Activated naive CD8-positive, alpha-beta T cell treated with anti-CD3 and anti-CD28 coated beads for 36 hours (primary cell): ENCODE data around the gene BCL2L12. TPM values are rescaled to one million over a fixed set of nuclear protein-coding genes. Genes with fewer than 3 reads are reported as not detected.
"Not testable (repeated sequence)": the region's sequence is repeated elsewhere in the genome, so short reads cannot be mapped to it uniquely, and the experiment has no call there.

ENCODE experiments used
- DNase-seq: peaks from one replicate; pipeline ENCODE4 v3.0.0; 2021
- H3K27ac Mint-ChIP-seq: one replicate; pipeline ENCODE4 v1.8.0; 2022; ENCODE audit warnings: mild to moderate bottlenecking, moderate library complexity, mixed read lengths
- H3K27me3 Mint-ChIP-seq: one replicate; pipeline ENCODE4 v1.8.0; 2022; ENCODE audit warnings: mild to moderate bottlenecking, mixed read lengths
- H3K36me3 Mint-ChIP-seq: one replicate; pipeline ENCODE4 v1.8.0; 2021; ENCODE audit warnings: mild to moderate bottlenecking, mixed read lengths
- H3K4me1 Mint-ChIP-seq: one replicate; pipeline ENCODE4 v1.8.0; 2021; ENCODE audit warnings: mixed read lengths
- H3K4me3 Mint-ChIP-seq: one replicate; pipeline ENCODE4 v1.8.0; 2022; ENCODE audit warnings: mild to moderate bottlenecking, moderate library complexity, mixed read lengths
- H3K9me3 Mint-ChIP-seq: one replicate; pipeline ENCODE4 v1.8.0; 2022; ENCODE audit warnings: mixed read lengths
- total RNA-seq, 2 experiments: library from RNA; stranded (reverse); gene quantifications; one replicate each; pipeline ENCODE4 v1.2.3, GENCODE V29; 2021

BCL2L12 gene, protein sequence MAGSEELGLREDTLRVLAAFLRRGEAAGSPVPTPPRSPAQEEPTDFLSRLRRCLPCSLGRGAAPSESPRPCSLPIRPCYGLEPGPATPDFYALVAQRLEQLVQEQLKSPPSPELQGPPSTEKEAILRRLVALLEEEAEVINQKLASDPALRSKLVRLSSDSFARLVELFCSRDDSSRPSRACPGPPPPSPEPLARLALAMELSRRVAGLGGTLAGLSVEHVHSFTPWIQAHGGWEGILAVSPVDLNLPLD
- 10 to 100 TPM; 74.1 to 81.9 TPM for total RNA-seq

- Mint-ChIP-seq H3K27me3 (no peaks in the 10 kb centered on the region), H3K36me3 (peaks cover 10% of the 10 kb centered on the region), H3K4me1 (peaks cover 27% of the 10 kb centered on the region), H3K4me3 (peak within 1 kb of the TSS; percentile 95), H3K27ac (peak within 1 kb of the TSS; percentile 92), H3K9me3 (no peaks in the 10 kb centered on the region)
- peak; percentile 98 for DNase-seq
These were observed at the start of gene BCL2L12, which contains the start of gene IRF3 for GRCh38 chr19:49665351-49666119. BCL2L12 (plus strand) TSS chr19:49665933; CDS start chr19:49666693, 760 bp downstream. IRF3 (minus strand) TSS chr19:49665857; CDS start chr19:49664838, 1,019 bp downstream.

DNA sequence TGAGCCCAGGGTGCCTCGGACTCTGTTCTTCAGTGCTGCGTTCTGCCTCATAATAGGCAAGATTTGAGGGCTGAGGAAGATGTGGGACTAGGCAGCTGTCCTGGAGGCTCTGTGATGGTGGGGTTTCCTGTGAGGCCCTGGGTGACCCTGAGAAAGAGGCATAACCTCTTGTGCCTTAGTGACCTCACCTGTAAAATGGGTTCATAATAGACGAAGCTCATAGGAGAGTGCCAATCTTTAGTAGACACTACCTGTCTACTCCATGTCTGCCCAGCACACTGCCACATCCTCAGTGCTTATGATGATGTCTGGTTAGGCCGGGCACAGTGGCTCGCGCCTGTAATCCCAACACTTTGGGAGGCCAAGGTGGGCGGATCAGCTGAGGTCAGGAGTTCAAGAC, 49.2 kb upstream of the BCL2L12 start:
- Mint-ChIP-seq H3K36me3 (peaks cover 25% of the 10 kb centered on the region), H3K4me3 (no peak overlapping the region), H3K27ac (no peak overlapping the region), H3K27me3 (no peaks in the 10 kb centered on the region), H3K9me3 (no peaks in the 10 kb centered on the region), H3K4me1 (peaks cover 16% of the 10 kb centered on the region)
- no peak for DNase-seq

DNA sequence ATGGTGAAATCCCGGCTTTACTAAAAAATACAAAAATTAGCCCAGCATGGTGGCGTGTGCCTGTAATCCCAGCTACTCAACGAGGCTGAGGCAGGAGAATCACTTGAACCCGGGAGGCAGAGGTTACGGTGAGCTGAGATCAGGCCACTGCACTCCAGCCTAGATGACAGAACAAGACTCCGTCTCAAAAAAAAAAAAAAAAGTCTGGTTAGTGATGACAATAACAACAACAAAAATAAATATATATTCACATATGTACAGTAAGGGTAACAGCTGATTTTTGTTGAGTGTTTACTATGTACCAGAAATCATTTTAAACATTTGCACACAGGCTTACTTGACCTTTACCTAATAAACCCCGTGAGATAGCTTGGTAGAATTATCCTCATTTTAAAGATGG, 48.8 kb upstream of the BCL2L12 start:
- Mint-ChIP-seq H3K4me1 (peaks cover 16% of the 10 kb centered on the region), H3K4me3 (no peak overlapping the region), H3K27me3 (no peaks in the 10 kb centered on the region)

DNA sequence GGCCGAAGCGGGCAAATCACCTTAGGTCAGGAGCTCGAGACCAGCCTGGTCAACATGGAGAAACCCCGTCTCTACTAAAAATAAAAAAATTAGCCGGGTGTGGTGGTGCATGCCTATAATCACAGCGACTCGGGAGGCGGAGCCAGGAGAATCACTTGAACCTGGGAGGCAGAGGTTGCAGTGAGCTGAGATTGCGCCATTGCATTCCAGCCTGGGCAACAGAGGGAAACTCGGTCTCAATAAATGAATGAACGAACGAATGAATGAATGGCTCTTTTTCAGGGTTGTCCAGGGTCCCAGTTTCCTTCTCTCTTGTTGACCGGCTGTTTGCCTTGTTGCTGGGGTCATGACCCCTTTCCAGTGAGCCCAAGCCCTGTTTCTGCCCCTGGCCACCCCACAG, 47.9 kb upstream of the BCL2L12 start:
- not testable (repeated sequence) for H3K27me3 Mint-ChIP-seq
- peaks cover 25% of the 10 kb centered on the region for H3K36me3 Mint-ChIP-seq

More for the DNA sequence above, 48.8 kb upstream of the BCL2L12 start:
- no peaks in the 10 kb centered on the region for H3K9me3 Mint-ChIP-seq
- peaks cover 25% of the 10 kb centered on the region for H3K36me3 Mint-ChIP-seq
- H3K27ac Mint-ChIP-seq, result no peak overlapping the region
- DNase-seq, result no peak

GRCh38 chr19:49624967-49625910, 40.5 kb upstream of the BCL2L12 start:
- DNase-seq, result no peak
- H3K36me3 Mint-ChIP-seq, result peaks cover 12% of the 10 kb centered on the region
- no peaks in the 10 kb centered on the region for H3K27me3 Mint-ChIP-seq
- no peak overlapping the region for H3K27ac Mint-ChIP-seq
- H3K4me3 Mint-ChIP-seq, result no peak overlapping the region
- no peaks in the 10 kb centered on the region for H3K9me3 Mint-ChIP-seq
- H3K4me1 Mint-ChIP-seq, result no peaks in the 10 kb centered on the region

More for the DNA sequence above, 47.9 kb upstream of the BCL2L12 start:
- Mint-ChIP-seq H3K27ac (peak overlapping the region; percentile 36), H3K4me1 (peaks cover 12% of the 10 kb centered on the region)
- not testable (repeated sequence) for DNase-seq, H3K4me3 Mint-ChIP-seq, H3K9me3 Mint-ChIP-seq

- Mint-ChIP-seq H3K27me3 (no peaks in the 10 kb centered on the region), H3K27ac (no peak overlapping the region), H3K4me1 (no peaks in the 10 kb centered on the region), H3K4me3 (no peak overlapping the region), H3K9me3 (no peaks in the 10 kb centered on the region), H3K36me3 (peaks cover 12% of the 10 kb centered on the region)
- no peak for DNase-seq
These were observed 39.5 kb upstream of the BCL2L12 start for GRCh38 chr19:49626226-49626625.

- Mint-ChIP-seq H3K9me3 (no peaks in the 10 kb centered on the region), H3K4me3 (no peak overlapping the region), H3K4me1 (no peaks in the 10 kb centered on the region), H3K36me3 (peaks cover 6% of the 10 kb centered on the region), H3K27ac (peak overlapping the region; percentile 28), H3K27me3 (no peaks in the 10 kb centered on the region)
- no peak for DNase-seq
These were observed 36.1 kb upstream of the BCL2L12 start for GRCh38 chr19:49629659-49630058.

DNA sequence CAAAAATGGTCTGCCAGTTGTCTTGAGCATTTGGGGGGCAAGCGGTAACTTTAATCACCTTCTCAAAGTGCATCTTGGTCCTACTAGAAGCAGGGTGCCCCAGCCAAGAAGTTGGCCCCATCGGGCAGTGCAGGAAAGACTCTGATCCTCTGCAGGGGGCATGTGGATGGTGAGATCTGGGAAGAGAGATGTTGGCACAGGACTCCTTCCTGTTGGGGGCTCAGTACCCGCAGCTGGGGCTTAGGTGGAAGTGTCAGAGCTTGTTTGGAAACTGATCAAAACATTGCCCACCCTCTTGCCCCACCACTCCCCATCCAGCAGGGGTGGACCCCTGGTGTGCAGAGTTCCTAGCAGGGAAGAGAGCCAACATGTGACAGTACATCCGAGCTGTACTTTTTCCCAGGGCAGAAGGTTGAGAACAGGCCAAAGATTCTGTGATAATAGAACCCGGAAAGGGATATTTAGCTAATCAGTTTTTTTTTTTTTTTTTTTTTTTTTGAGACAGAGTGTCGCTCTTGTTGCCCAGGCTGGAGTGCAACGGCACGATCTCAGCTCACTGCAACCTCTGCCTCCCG, 34.6 kb upstream of the BCL2L12 start:
- Mint-ChIP-seq H3K27me3 (no peaks in the 10 kb centered on the region), H3K4me1 (no peaks in the 10 kb centered on the region), H3K4me3 (no peak overlapping the region), H3K36me3 (peaks cover 6% of the 10 kb centered on the region), H3K9me3 (no peaks in the 10 kb centered on the region), H3K27ac (no peak overlapping the region)
- no peak for DNase-seq

GRCh38 chr19:49631610-49632192, 34.0 kb upstream of the BCL2L12 start:
- H3K27me3 Mint-ChIP-seq, result no peaks in the 10 kb centered on the region
- no peaks in the 10 kb centered on the region for H3K9me3 Mint-ChIP-seq
- H3K4me1 Mint-ChIP-seq, result no peaks in the 10 kb centered on the region
- H3K4me3 Mint-ChIP-seq, result no peak overlapping the region
- H3K36me3 Mint-ChIP-seq, result peaks cover 6% of the 10 kb centered on the region
- DNase-seq, result no peak
- H3K27ac Mint-ChIP-seq, result peak overlapping the region; percentile 16

DNA sequence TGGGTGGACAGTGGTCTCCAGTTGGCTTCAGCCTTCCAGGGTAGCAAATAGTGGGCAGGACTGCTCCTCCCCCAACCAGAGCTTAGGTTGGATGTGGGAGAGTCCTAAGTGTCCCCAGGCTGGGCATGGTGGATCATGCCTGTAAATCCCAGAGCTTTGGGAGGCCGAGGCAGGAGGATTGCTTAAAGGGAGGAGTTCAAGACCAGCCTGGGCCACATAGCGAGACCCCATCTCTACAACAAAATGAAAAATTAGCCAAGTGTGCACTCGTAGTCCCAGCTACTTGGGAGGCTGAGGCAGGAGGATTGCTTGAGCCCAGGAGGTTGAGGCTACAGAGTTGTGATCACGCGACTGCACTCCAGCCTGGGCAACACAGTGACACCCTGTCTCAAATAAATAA, 33.2 kb upstream of the BCL2L12 start:
- Mint-ChIP-seq H3K27me3 (no peaks in the 10 kb centered on the region), H3K36me3 (peaks cover 3% of the 10 kb centered on the region), H3K9me3 (no peaks in the 10 kb centered on the region), H3K27ac (no peak overlapping the region), H3K4me3 (no peak overlapping the region), H3K4me1 (peaks cover 1% of the 10 kb centered on the region)
- no peak for DNase-seq

GRCh38 chr19:49633273-49633672, 32.5 kb upstream of the BCL2L12 start:
- H3K4me1 Mint-ChIP-seq, H3K4me3 Mint-ChIP-seq, H3K27me3 Mint-ChIP-seq, H3K9me3 Mint-ChIP-seq, H3K27ac Mint-ChIP-seq, DNase-seq, H3K36me3 Mint-ChIP-seq: not testable (repeated sequence)

DNA sequence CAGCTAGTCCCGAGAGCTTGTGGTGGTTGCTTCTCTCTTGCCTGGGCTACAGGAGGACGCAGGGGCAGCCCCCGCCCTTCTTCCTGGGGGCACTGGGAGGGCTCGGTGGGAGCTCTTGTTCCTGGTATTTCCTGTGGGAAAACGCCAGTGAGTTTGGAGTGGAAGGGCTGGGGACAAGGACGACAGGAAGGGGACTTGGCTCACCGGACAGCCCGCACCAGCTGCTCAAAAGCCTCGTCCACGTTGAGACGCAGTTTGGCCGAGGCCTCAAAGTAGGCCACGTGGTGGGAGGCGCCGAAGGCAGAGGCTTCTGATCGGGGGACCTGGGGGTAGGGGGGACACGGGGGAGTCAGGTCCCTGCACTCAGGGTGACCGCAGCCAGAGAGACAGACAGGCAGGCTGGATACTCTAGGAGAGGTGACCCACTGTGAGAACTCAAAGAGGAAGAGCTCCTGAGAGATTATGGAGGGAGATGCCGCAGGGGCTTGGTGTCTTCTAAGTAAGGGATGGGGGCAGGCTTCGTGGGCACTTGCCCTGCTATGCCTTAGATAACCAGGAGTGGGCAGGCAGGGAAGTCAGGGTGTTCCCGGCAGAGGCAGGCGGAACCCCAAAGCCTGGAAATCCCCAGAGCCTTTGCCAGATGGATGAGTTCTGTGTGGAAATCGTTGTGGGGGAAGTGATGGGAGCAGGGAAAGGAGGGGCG, 30.1 kb upstream of the BCL2L12 start:
- H3K4me3 Mint-ChIP-seq, result no peak overlapping the region
- DNase-seq, result no peak
- H3K27me3 Mint-ChIP-seq, result no peaks in the 10 kb centered on the region
- H3K36me3 Mint-ChIP-seq, result peaks cover 2% of the 10 kb centered on the region
- H3K27ac Mint-ChIP-seq, result no peak overlapping the region
- H3K4me1 Mint-ChIP-seq, result peaks cover 20% of the 10 kb centered on the region
- H3K9me3 Mint-ChIP-seq, result no peaks in the 10 kb centered on the region

DNA sequence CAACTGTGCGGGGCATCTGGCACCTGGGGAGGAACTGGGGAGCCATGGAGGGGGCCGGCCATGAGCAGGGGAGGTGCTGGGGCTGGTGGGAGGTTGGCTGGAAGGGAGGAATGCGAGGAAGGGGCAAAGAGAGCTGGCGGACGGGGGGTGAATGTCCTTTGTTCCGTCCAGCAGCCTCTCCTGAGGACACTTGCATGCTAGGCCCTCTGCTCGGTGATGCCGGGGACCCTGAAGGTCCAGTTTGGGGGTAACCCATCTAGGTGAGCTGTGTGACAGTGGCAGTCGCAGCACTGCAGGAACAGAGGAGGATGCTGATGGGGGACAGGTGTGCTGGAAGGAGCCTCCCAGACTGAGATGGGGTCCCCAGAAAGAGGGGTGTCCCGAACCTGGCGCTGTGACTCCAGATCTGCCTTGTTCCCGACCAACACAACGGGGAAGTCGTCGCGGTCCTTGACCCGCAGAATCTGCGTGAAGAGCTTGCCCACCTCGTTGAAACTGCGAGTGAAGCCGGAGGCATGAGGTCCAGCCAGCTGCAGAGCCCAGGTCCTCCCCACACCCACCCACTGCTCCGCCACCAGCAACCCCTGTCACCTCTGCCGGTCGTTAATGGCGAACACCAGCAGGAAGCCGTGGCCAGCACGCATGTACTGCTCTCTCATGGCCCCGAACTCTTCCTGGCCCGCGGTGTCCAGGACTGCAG, 29.4 kb upstream of the BCL2L12 start:
- DNase-seq, result no peak
- H3K27me3 Mint-ChIP-seq, result no peaks in the 10 kb centered on the region
- H3K4me3 Mint-ChIP-seq, result no peak overlapping the region
- peaks cover 5% of the 10 kb centered on the region for H3K36me3 Mint-ChIP-seq
- H3K4me1 Mint-ChIP-seq, result peaks cover 24% of the 10 kb centered on the region
- H3K9me3 Mint-ChIP-seq, result no peaks in the 10 kb centered on the region
- no peak overlapping the region for H3K27ac Mint-ChIP-seq
